Measurements from ENCODE around the gene GSTT4. TPM values are rescaled to one million over a fixed set of nuclear protein-coding genes. Genes with fewer than 3 reads are reported as not detected.

Gene GSTT4
- total RNA-seq, 1 donor, result not detected

GRCh38 chr22:24026056-24026455, 20.8 kb upstream of the GSTT4 start:
- DNase-seq (ENCODE audit: low read depth), result peak; percentile 23
- TF ChIP-seq CTCF (IDR thresholded peaks at IDR 0.05; ENCODE audit: insufficient read depth, low read depth, low read length), result no peak
- H3K4me3 ChIP-seq (ENCODE audit: low read depth, low read length), result no peak overlapping the region

DNA sequence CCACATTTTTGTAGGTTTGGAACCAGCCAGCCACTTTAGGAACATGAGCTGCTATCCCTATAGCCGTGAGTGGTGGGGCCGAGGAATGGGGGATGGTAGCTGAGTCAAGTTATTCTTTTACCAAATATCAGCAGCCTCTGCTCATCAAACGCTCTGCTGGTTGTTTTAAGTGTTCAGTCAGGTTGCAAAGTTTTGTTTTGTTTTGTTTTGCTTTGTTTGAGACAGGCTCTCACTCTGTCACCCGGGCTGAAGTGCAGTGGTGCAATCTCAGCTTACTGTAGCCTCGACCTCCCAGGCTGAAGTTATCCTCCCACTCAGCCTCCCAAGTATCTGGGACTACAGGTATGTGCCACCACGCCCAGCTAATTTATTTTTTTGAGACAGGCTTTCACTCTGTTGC, 20.2 kb upstream of the GSTT4 start:
- peak; percentile 13 for DNase-seq (ENCODE audit: low read depth)
- no peak overlapping the region for H3K4me3 ChIP-seq (ENCODE audit: low read depth, low read length)
- no peak for TF ChIP-seq CTCF (IDR thresholded peaks at IDR 0.05; ENCODE audit: insufficient read depth, low read depth, low read length)

- DNase-seq (ENCODE audit: low read depth), result no peak
- H3K4me3 ChIP-seq (ENCODE audit: low read depth, low read length), result no peak overlapping the region
- no peak for TF ChIP-seq CTCF (IDR thresholded peaks at IDR 0.05; ENCODE audit: insufficient read depth, low read depth, low read length)
Measured at GRCh38 chr22:24024354-24024753, 19.1 kb upstream of the GSTT4 start.

DNA sequence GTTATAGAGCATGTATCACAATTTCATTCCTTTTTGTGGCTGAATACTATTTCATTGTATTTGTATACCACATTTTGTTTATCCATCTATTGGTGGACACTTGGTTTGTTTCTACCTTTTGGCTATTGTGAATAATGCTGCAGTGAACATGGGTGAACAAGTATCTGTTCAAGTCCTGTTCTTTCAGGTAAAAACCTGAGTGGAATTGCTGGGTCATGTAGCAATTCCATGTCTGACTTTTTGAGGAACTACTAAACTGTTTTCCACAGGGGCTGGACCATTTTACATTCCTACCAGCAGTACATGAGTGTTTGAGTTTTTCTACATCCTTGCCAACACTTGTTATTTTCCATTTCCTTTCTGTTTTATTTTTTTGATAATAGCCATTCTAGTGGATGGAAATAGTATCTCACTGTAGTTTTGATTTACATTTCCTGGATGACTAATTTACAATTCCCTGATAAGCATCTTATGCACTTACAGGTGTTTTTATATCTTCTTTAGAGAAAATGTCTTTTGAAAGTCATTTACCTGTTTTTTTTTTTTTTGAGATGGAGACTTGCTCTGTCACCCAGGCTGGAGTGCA, 18.0 kb upstream of the GSTT4 start:
- no peak overlapping the region for H3K4me3 ChIP-seq (ENCODE audit: low read depth, low read length)
- no peak for TF ChIP-seq CTCF (IDR thresholded peaks at IDR 0.05; ENCODE audit: insufficient read depth, low read depth, low read length)
- DNase-seq (ENCODE audit: low read depth), result no peak

GRCh38 chr22:24021304-24021703, 16.1 kb upstream of the GSTT4 start:
- TF ChIP-seq CTCF (IDR thresholded peaks at IDR 0.05; ENCODE audit: insufficient read depth, low read depth, low read length), result no peak
- DNase-seq (ENCODE audit: low read depth), result no peak
- no peak overlapping the region for H3K4me3 ChIP-seq (ENCODE audit: low read depth, low read length)

DNA sequence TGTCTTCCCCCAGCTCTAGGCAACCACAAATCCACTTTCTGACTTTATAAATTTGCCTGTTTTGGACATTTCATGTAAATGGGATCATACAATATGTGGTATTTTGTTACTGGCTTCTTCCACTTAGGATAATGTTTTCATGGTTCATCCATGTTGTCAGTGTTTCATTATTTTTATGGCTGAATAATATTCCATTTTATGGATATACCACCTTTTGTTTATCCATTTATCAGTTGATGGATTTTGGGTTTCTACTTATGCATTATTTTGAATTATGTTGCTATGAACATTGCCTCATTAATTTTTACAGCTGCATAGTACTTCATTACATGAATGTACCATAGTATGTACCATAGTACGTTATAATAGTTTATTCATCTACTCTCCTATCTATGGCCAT, 10.9 kb upstream of the GSTT4 start:
- DNase-seq (ENCODE audit: low read depth), result no peak
- no peak for TF ChIP-seq CTCF (IDR thresholded peaks at IDR 0.05; ENCODE audit: insufficient read depth, low read depth, low read length)
- no peak overlapping the region for H3K4me3 ChIP-seq (ENCODE audit: low read depth, low read length)

DNA sequence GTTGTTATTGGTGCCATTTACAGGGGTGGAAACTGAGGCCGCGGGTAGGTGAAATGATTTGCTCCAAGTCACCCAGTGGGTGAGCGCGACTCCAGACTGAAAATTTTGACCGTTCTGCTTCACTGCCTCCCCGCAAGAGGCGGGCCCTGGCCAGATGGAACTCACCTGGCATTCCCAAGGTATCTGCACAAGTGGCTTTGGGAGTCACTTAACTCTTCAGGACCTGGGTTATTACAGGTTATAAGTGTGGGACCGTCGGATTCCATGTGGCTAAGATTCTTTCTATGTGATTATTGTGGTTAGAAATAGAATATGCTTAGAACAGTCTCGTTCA, 6.4 kb upstream of the GSTT4 start:
- H3K4me3 ChIP-seq (ENCODE audit: low read depth, low read length), result peak overlapping the region; percentile 82
- no peak for TF ChIP-seq CTCF (IDR thresholded peaks at IDR 0.05; ENCODE audit: insufficient read depth, low read depth, low read length)
- peak; percentile 6 for DNase-seq (ENCODE audit: low read depth)

Measured in fibroblast of villous mesenchyme (primary cell).